ENCODE data around the gene SKAP1. TPM values are rescaled to one million over a fixed set of nuclear protein-coding genes. Genes with fewer than 3 reads are reported as not detected.

The SKAP1 gene
- total and polyA plus RNA-seq, 2 of the 13 experiments (the other 11 are each of a cell fraction or from before 2014, with no cell fraction given) = 0.21 TPM; not detected in 1

GRCh38 chr17:48207776-48208544, 222.1 kb downstream of the SKAP1 start:
- H3K4me1 ChIP-seq (ENCODE audit: insufficient read depth, low read length) = no peaks in the 10 kb centered on the region
- no peaks in the 10 kb centered on the region for H3K36me3 ChIP-seq (replicated peaks in 1 of 2; ENCODE audit: control insufficient read depth in 1 of 2, insufficient read depth in 2 of 2, low read length in 2 of 2)
- in situ Hi-C loops (cut with HindIII; ENCODE audit: extremely low pct_ligation_motif_present, low pct_unique_long_range_greater_than_20kb) (no loop called here), intact Hi-C loops (cut with micrococcal nuclease; ENCODE audit: unreplicated experiment) (no loop called here)
- no TSS peak for BruUV-seq (replicated peaks)
- WGBS (ENCODE audit: low lambda C conversion rate) = 5% methylated on average over 7 of the region's 7 CpGs
- FAIRE-seq (no peak), DNase-seq (ENCODE audit: low spot score) (no peak), ATAC-seq (no peak)
- no peak overlapping the region for H3K4me2 ChIP-seq (ENCODE audit: low read depth, low read length)
- H3K27me3 ChIP-seq (ENCODE audit: control insufficient read depth in 1 of 2, insufficient read depth in 2 of 2, low read length in 2 of 2) = peaks cover 0 to 26% of the 10 kb centered on the region in 2 experiments; a peak in 2 of 5 replicates
- no peak overlapping the region for H3K9ac ChIP-seq (ENCODE audit: insufficient read depth, low read depth, low read length)
- no peaks in the 10 kb centered on the region for H4K20me1 ChIP-seq (ENCODE audit: insufficient read depth, low read length)
- H2AFZ ChIP-seq (ENCODE audit: low read length) = no peak overlapping the region
- no peaks in the 10 kb centered on the region for H3K9me3 ChIP-seq (ENCODE audit: low read length)
- H3K4me3 ChIP-seq (replicated peaks in 1 of 3; ENCODE audit: insufficient read depth in 1 of 3, low read depth in 2 of 3, low read length in 3 of 3) = no peak overlapping the region
- ChIA-PET POLR2A (no interaction called here), CTCF (ENCODE audit: low intra/inter-chr PET ratio, low total read pairs) (no interaction called here)
- no peak overlapping the region for H3K27ac ChIP-seq (ENCODE audit: extremely low read length, insufficient read depth, low read length)
- H3K79me2 ChIP-seq (ENCODE audit: insufficient read depth, low read length) = no peaks in the 10 kb centered on the region
- TF ChIP-seq ZUFSP (CRISPR knock-in tag; IDR thresholded peaks at IDR 0.05; ENCODE audit: borderline replicate concordance) (no peak), ZNF746 (CRISPR knock-in tag; IDR thresholded peaks at IDR 0.05) (no peak), ZNF10 (CRISPR knock-in tag; IDR thresholded peaks at IDR 0.05; ENCODE audit: borderline replicate concordance, low read depth) (no peak), HNRNPH1 (optimal IDR thresholded peaks at IDR 0.05; ENCODE audit: low read depth, low read length) (no peak), MAFK (conservative IDR thresholded peaks at IDR 0.05 in 1 of 2, IDR thresholded peaks at IDR 0.05 in 1 of 2; ENCODE audit: low read length in 2 of 2) (no peak), ZNF781 (CRISPR knock-in tag; IDR thresholded peaks at IDR 0.05; ENCODE audit: borderline replicate concordance, not compliant biosample characterization) (no peak), ZNF563 (CRISPR knock-in tag; IDR thresholded peaks at IDR 0.05) (no peak), ESRRA (CRISPR knock-in tag; IDR thresholded peaks at IDR 0.05; ENCODE audit: low read depth) (no peak), SRF (IDR thresholded peaks at IDR 0.05; ENCODE audit: low read depth, low read length) (no peak), SCMH1 (CRISPR knock-in tag; IDR thresholded peaks at IDR 0.05; ENCODE audit: borderline replicate concordance) (no peak), ZBTB34 (CRISPR knock-in tag; IDR thresholded peaks at IDR 0.05) (no peak), NCOA2 (CRISPR knock-in tag; IDR thresholded peaks at IDR 0.05) (no peak), ZNF329 (CRISPR knock-in tag; IDR thresholded peaks at IDR 0.05; ENCODE audit: low read depth) (no peak), ZNF784 (CRISPR knock-in tag; IDR thresholded peaks at IDR 0.05; ENCODE audit: borderline replicate concordance) (no peak), HNRNPK (IDR thresholded peaks at IDR 0.05; ENCODE audit: low read depth, low read length, poor library complexity, severe bottlenecking) (no peak), SNAI1 (CRISPR knock-in tag; IDR thresholded peaks at IDR 0.05; ENCODE audit: borderline replicate concordance) (no peak)
- TF ChIP-seq, protein P1, sequence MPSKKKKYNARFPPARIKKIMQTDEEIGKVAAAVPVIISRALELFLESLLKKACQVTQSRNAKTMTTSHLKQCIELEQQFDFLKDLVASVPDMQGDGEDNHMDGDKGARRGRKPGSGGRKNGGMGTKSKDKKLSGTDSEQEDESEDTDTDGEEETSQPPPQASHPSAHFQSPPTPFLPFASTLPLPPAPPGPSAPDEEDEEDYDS (CRISPR knock-in tag; IDR thresholded peaks at IDR 0.05) = no peak

All from HepG2 (cell line).